Endodermal cell (in vitro differentiated cells): ENCODE measurements around the gene MTOR. TPM values are rescaled to one million over a fixed set of nuclear protein-coding genes. Genes with fewer than 3 reads are reported as not detected.
"Not testable (repeated sequence)": the region's sequence is repeated elsewhere in the genome, so short reads cannot be mapped to it uniquely, and the experiment has no call there.

Experiments used
- DNase-seq: peaks from one replicate; pipeline ENCODE4 v3.0.0-alpha.2; 2017
- H3K27ac ChIP-seq: 2 replicates; pipeline ENCODE4 v1.5.1; 2013; ENCODE audit warnings: mild to moderate bottlenecking, low read depth, low read length, moderate library complexity
- H3K27me3 ChIP-seq: 2 replicates; pipeline ENCODE4 v1.6.1; 2013; ENCODE audit warnings: mild to moderate bottlenecking, low read length, moderate library complexity; ENCODE audit not compliant: insufficient read depth, control insufficient read depth, poor library complexity, severe bottlenecking
- H3K36me3 ChIP-seq: 2 replicates; pipeline ENCODE4 v1.7.0; 2013; ENCODE audit warnings: mild to moderate bottlenecking, low read length, moderate library complexity; ENCODE audit not compliant: control insufficient read depth, insufficient read depth
- H3K4me1 ChIP-seq: one replicate; pipeline ENCODE4 v1.7.0; 2013; ENCODE audit warnings: low read length; ENCODE audit not compliant: control insufficient read depth, insufficient read depth
- H3K4me3 ChIP-seq: 2 replicates; pipeline ENCODE4 v1.5.1; 2013; ENCODE audit warnings: mild to moderate bottlenecking, low read length, moderate library complexity
- H3K9ac ChIP-seq: 2 replicates; pipeline ENCODE4 v1.6.1; 2013; ENCODE audit warnings: mild to moderate bottlenecking, low read length, moderate library complexity; ENCODE audit not compliant: poor library complexity, severe bottlenecking; ENCODE audit errors: extremely low read depth
- H3K9me3 ChIP-seq: 2 replicates; pipeline ENCODE4 v1.6.1; 2013; ENCODE audit warnings: mild to moderate bottlenecking, low read length, moderate library complexity; ENCODE audit not compliant: control insufficient read depth
- H3K27ac Mint-ChIP-seq: 2 replicates; pipeline ENCODE4 v1.8.0; 2020; ENCODE audit warnings: mixed read lengths
- H3K27me3 Mint-ChIP-seq: 2 replicates; pipeline ENCODE4 v1.8.0; 2021; ENCODE audit warnings: mild to moderate bottlenecking, mixed read lengths; ENCODE audit not compliant: insufficient read depth
- H3K36me3 Mint-ChIP-seq: 2 replicates; pipeline ENCODE4 v1.8.0; 2020; ENCODE audit warnings: low read depth, mixed read lengths
- H3K4me1 Mint-ChIP-seq: 2 replicates; pipeline ENCODE4 v1.8.0; 2020; ENCODE audit warnings: mixed read lengths
- H3K4me3 Mint-ChIP-seq: 2 replicates; pipeline ENCODE4 v1.8.0; 2020; ENCODE audit warnings: mild to moderate bottlenecking, moderate library complexity, mixed read lengths
- H3K9me3 Mint-ChIP-seq: 2 replicates; pipeline ENCODE4 v1.8.0; 2020; ENCODE audit warnings: mild to moderate bottlenecking, mixed read lengths
- WGBS, 2 experiments: methylation state at CpG; one replicate each; pipeline versions ENCODE4 v1.1.5 to v1.1.7; 2013; ENCODE audit warnings: missing lambda C conversion rate in 2 of 2, mixed read lengths in 1 of 2; ENCODE audit not compliant: insufficient coverage in 1 of 2, insufficient read length in 1 of 2; 5-methylcytosine and 5-hydroxymethylcytosine counted together
- total RNA-seq, 2 donors: library from RNA; stranded (reverse); fragmentation: NEBNext Ultra II Directional in 1 of 2; extraction: Animal tissue kit (Norgen Biotek cat#: 25700) in 1 of 2; gene quantifications; 2 replicates in 1 of 2; 3 replicates in 1 of 2; pipeline ENCODE4 v1.2.1, GENCODE V29; 2021
- TF ChIP-seq, protein P1 (sequence below): fragments of 200-600 bp; sonication (generic); conservative IDR thresholded peaks from 2 replicates; pipeline ENCODE4 v1.5.0; 2021; ENCODE audit warnings: antibody characterized with exemption, mild to moderate bottlenecking

MTOR gene
- total RNA-seq, 2 donors from 2014 or later, result 69.0 to 78.3 TPM

DNA sequence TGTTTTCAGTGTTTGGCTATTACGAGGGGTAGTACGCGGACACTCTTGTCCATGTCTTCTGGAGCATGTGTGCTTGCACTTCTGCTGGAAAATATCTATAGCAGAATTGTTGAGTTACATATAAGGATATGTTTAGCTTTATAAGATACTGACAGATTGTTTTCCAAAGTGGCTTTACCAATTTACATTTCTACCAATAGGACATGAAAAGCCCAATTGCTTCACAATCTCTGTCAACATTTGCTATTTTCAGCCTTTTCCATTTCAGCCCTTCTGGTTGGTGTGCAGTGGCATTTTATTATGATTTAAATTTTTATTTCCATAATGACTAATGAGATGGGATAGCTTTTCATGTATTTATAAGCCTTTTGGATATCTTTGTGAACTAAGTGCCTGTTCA is 79.5 kb downstream of the MTOR start:
- Histone ChIP-seq H3K4me3 (no peak overlapping the region), H3K9me3 (peaks cover 9% of the 10 kb centered on the region), H3K4me1 (peaks cover 16% of the 10 kb centered on the region), H3K27ac (no peak overlapping the region), H3K36me3 (peaks cover 65% of the 10 kb centered on the region), H3K27me3 (no peaks in the 10 kb centered on the region), H3K9ac (no peak overlapping the region)
- H3K27ac Mint-ChIP-seq, result no peak overlapping the region
- H3K27me3 Mint-ChIP-seq, result no peaks in the 10 kb centered on the region
- TF ChIP-seq, protein P1, sequence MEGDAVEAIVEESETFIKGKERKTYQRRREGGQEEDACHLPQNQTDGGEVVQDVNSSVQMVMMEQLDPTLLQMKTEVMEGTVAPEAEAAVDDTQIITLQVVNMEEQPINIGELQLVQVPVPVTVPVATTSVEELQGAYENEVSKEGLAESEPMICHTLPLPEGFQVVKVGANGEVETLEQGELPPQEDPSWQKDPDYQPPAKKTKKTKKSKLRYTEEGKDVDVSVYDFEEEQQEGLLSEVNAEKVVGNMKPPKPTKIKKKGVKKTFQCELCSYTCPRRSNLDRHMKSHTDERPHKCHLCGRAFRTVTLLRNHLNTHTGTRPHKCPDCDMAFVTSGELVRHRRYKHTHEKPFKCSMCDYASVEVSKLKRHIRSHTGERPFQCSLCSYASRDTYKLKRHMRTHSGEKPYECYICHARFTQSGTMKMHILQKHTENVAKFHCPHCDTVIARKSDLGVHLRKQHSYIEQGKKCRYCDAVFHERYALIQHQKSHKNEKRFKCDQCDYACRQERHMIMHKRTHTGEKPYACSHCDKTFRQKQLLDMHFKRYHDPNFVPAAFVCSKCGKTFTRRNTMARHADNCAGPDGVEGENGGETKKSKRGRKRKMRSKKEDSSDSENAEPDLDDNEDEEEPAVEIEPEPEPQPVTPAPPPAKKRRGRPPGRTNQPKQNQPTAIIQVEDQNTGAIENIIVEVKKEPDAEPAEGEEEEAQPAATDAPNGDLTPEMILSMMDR, result no peak
- no peak for DNase-seq
- no peaks in the 10 kb centered on the region for H3K9me3 Mint-ChIP-seq
- H3K4me3 Mint-ChIP-seq, result no peak overlapping the region
- H3K36me3 Mint-ChIP-seq, result peaks cover 49% of the 10 kb centered on the region
- 86 to 100% methylated on average over 3 of the region's 3 CpGs for WGBS, 2 experiments
- H3K4me1 Mint-ChIP-seq, result peaks cover 20% of the 10 kb centered on the region

DNA sequence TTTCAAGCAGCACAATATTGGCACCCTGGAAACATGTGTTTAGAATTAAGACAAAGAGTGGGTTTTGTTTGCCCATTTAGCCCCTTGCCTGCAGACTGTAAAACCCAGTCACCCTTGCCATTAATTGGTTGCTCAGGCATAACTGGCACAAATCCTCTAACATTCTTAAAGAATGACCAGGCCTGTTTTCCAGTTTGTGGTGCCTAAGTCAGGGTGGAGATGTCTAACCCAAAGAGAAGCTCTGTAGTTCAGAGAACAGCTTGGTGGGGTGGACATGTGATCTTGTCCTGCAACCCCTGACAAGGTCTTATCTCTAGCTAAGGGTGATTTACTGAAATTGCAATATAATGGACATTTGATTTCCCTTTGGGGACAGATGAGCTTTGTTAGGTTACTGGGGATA is 82.0 kb downstream of the MTOR start:
- Mint-ChIP-seq H3K4me3 (no peak overlapping the region), H3K9me3 (no peaks in the 10 kb centered on the region), H3K27ac (no peak overlapping the region), H3K36me3 (peaks cover 46% of the 10 kb centered on the region), H3K27me3 (no peaks in the 10 kb centered on the region), H3K4me1 (peaks cover 31% of the 10 kb centered on the region)
- peaks cover 24% of the 10 kb centered on the region for H3K4me1 ChIP-seq
- H3K27ac ChIP-seq, result no peak overlapping the region
- TF ChIP-seq, protein P1, result no peak
- no peak overlapping the region for H3K4me3 ChIP-seq
- H3K27me3 ChIP-seq, result no peaks in the 10 kb centered on the region
- H3K36me3 ChIP-seq, result peaks cover 50% of the 10 kb centered on the region
- peaks cover 9% of the 10 kb centered on the region for H3K9me3 ChIP-seq
- no peak for DNase-seq
- H3K9ac ChIP-seq, result no peak overlapping the region

DNA sequence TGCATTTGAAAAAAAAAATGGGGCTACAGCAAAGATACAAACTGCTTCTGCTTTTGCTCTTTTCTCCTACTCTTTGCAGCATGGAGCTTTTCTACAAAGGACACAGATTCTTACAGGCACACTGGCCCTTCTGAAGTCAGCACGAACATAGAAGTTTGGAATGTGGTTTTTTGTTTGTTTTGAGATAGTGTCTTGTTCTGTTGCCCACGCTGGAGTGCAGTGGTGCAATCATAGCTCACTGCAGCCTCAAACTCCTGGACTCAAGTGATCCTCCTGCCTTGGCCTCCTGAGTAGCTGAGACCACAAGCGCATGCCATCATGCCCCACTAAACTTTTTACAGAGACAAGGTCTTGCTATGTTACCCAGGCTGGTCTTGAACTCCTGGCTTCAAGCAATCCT is 82.6 kb downstream of the MTOR start:
- WGBS, 2 experiments, result 93% methylated on average over 3 of the region's 3 CpGs; no CpG with 5 or more reads in 1 of the 2 experiments
- not testable (repeated sequence) for H3K4me3 Mint-ChIP-seq, H3K4me3 ChIP-seq, H3K27ac Mint-ChIP-seq, H3K9me3 Mint-ChIP-seq, H3K9ac ChIP-seq, H3K27ac ChIP-seq, H3K9me3 ChIP-seq, H3K27me3 Mint-ChIP-seq, DNase-seq, H3K27me3 ChIP-seq
- peaks cover 31% of the 10 kb centered on the region for H3K4me1 Mint-ChIP-seq
- peaks cover 45% of the 10 kb centered on the region for H3K36me3 ChIP-seq
- H3K36me3 Mint-ChIP-seq, result peaks cover 45% of the 10 kb centered on the region
- peaks cover 24% of the 10 kb centered on the region for H3K4me1 ChIP-seq

DNA sequence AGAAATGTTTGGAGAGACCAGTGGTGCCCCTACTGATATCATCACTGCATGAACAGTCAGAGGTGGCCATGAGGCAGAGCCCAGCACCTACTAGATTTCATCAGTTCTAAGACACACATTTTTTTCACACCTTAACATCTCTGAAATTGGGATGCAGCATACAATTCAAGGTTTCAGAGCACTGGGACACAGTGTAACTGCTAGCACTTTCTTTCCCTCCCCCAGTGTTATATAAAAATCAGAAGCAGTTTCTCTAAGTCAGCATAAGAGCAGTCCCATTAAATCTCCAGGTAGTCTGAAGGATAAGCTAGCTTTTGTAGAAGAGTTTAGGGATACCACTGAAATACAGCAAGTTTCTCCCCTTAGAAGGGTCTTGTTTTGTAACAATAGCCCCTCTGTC is 83.2 kb downstream of the MTOR start:
- Histone ChIP-seq H3K9me3 (peaks cover 6% of the 10 kb centered on the region), H3K36me3 (peaks cover 39% of the 10 kb centered on the region), H3K4me3 (peak overlapping the region; percentile 19), H3K27ac (no peak overlapping the region), H3K27me3 (no peaks in the 10 kb centered on the region), H3K4me1 (peaks cover 24% of the 10 kb centered on the region), H3K9ac (no peak overlapping the region)
- DNase-seq, result no peak
- no peak overlapping the region for H3K4me3 Mint-ChIP-seq
- H3K27me3 Mint-ChIP-seq, result no peaks in the 10 kb centered on the region
- H3K4me1 Mint-ChIP-seq, result peaks cover 31% of the 10 kb centered on the region
- peaks cover 41% of the 10 kb centered on the region for H3K36me3 Mint-ChIP-seq
- TF ChIP-seq, protein P1, result no peak
- no peaks in the 10 kb centered on the region for H3K9me3 Mint-ChIP-seq
- H3K27ac Mint-ChIP-seq, result no peak overlapping the region
